ENCODE results near the gene WWP2.
"Not testable (repeated sequence)": the region's sequence is repeated elsewhere in the genome, so short reads cannot be mapped to it uniquely, and the experiment has no call there.

Gene WWP2

GRCh38 chr16:69775563-69775962, 13.4 kb downstream of the WWP2 start:
- H3K4me3 ChIP-seq (replicated peaks; ENCODE audit: low read depth, low read length), result no peak overlapping the region
- TF ChIP-seq CTCF (IDR thresholded peaks at IDR 0.05; ENCODE audit: low read depth, low read length, missing control alignments), result no peak
- no peak for DNase-seq (ENCODE audit: extremely low read depth, low read depth)

DNA sequence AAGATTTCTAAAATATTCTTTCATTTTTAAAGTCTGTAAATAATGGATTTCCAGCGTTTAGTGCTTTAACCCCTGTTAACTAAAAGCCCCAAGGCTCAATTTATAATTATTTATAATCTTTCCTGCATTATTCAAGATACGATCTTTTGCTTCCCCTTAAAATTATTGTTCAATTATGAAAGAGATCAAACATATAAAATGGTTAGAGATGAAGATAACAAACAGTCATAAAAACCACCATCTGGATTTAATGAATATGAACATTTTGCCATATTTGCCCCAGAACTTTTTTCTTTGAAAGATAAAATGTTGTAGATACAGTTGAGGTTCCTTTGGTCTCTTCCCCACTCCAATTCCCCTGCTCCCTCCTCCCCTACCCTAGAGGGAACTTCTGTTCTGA, 17.6 kb downstream of the WWP2 start:
- TF ChIP-seq CTCF (IDR thresholded peaks at IDR 0.05; ENCODE audit: low read depth, low read length, missing control alignments), result no peak

GRCh38 chr16:69781118-69781517, 19.0 kb downstream of the WWP2 start:
- no peak for TF ChIP-seq CTCF (IDR thresholded peaks at IDR 0.05; ENCODE audit: low read depth, low read length, missing control alignments)
- DNase-seq (ENCODE audit: extremely low read depth, low read depth), result no peak
- H3K4me3 ChIP-seq (replicated peaks; ENCODE audit: low read depth, low read length), result no peak overlapping the region

More for the DNA sequence above, 17.6 kb downstream of the WWP2 start:
- DNase-seq (ENCODE audit: extremely low read depth, low read depth), result no peak
- H3K4me3 ChIP-seq (replicated peaks; ENCODE audit: low read depth, low read length), result no peak overlapping the region

- DNase-seq (ENCODE audit: extremely low read depth, low read depth), result no peak
- no peak overlapping the region for H3K4me3 ChIP-seq (replicated peaks; ENCODE audit: low read depth, low read length)
- TF ChIP-seq CTCF (IDR thresholded peaks at IDR 0.05; ENCODE audit: low read depth, low read length, missing control alignments), result no peak
These were observed 22.5 kb downstream of the WWP2 start for GRCh38 chr16:69784586-69784985.

GRCh38 chr16:69787883-69788282, 25.8 kb downstream of the WWP2 start:
- no peak overlapping the region for H3K4me3 ChIP-seq (replicated peaks; ENCODE audit: low read depth, low read length)
- no peak for DNase-seq (ENCODE audit: extremely low read depth, low read depth)
- no peak for TF ChIP-seq CTCF (IDR thresholded peaks at IDR 0.05; ENCODE audit: low read depth, low read length, missing control alignments)

- not testable (repeated sequence) for DNase-seq (ENCODE audit: extremely low read depth, low read depth)
These were observed 29.3 kb downstream of the WWP2 start for GRCh38 chr16:69791391-69791847.

DNA sequence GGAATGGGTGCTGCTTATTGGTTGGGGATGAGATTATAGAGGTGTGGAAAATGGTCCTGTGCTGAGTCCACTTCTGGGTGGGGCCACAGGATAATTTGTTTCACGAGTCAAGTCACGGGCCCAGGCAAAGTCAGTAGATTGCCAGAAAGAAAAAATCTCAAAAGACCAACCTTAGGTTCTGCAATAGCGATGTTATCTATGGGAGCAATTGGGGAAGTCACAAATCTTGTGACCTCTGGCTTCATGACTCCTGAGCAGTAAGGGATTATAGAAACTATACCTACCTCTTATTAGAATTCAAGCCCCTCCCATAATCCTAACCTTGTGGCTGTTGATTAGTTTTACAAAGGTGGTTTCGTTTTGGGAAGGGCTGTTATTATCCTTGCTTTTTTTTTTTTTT, 31.4 kb downstream of the WWP2 start:
- no peak for TF ChIP-seq CTCF (IDR thresholded peaks at IDR 0.05; ENCODE audit: low read depth, low read length, missing control alignments)
- no peak for DNase-seq (ENCODE audit: extremely low read depth, low read depth)
- H3K4me3 ChIP-seq (replicated peaks; ENCODE audit: low read depth, low read length), result no peak overlapping the region

More at GRCh38 chr16:69791391-69791847, 29.3 kb downstream of the WWP2 start:
- H3K4me3 ChIP-seq (replicated peaks; ENCODE audit: low read depth, low read length), result not testable (repeated sequence)

Measured in HFF-Myc (cell line).